CD4-positive, alpha-beta memory T cell (primary cell): ENCODE data around the gene GNAZ. TPM values are rescaled to one million over a fixed set of nuclear protein-coding genes. Genes with fewer than 3 reads are reported as not detected.

ENCODE experiments used
- CTCF ChIA-PET: fragments of 350-600 bp; sonication (Branson Sonifier 250); formaldehyde crosslinking; loops from one replicate; lab custom pipeline; 2021; ENCODE audit warnings: inconsistent platforms; ENCODE audit not compliant: partially characterized antibody; lab: Charles Lee
- POLR2A ChIA-PET: fragments of 350-600 bp; sonication (Branson Sonifier 250); formaldehyde crosslinking; loops from one replicate; lab custom pipeline; 2021; ENCODE audit not compliant: partially characterized antibody; lab: Charles Lee
- DNase-seq, 5 donors: peaks; one replicate each; pipeline versions ENCODE4 v3.0.0 to v3.0.0-alpha.2; 2020 to 2022; ENCODE audit warnings: mixed read lengths in 1 of 5
- H3K27ac ChIP-seq: one replicate; pipeline ENCODE4 v1.7.0; 2013; ENCODE audit warnings: low read depth, low read length
- H3K27me3 ChIP-seq: 2 replicates; pipeline ENCODE4 v1.7.0; 2013; ENCODE audit warnings: mild to moderate bottlenecking, low read length, moderate library complexity; ENCODE audit not compliant: insufficient read depth
- H3K36me3 ChIP-seq: 2 replicates; pipeline ENCODE4 v1.7.0; 2013; ENCODE audit warnings: mild to moderate bottlenecking, low read length, moderate library complexity; ENCODE audit not compliant: insufficient read depth
- H3K4me1 ChIP-seq: 2 replicates; pipeline ENCODE4 v1.7.0; 2013; ENCODE audit warnings: mild to moderate bottlenecking, low read length, moderate library complexity; ENCODE audit not compliant: insufficient read depth
- H3K4me3 ChIP-seq, 2 donors: one replicate each; pipeline ENCODE4 v1.7.0; 2013; ENCODE audit warnings: low read length in 2 of 2, mild to moderate bottlenecking in 1 of 2
- H3K9me3 ChIP-seq, 2 donors: one replicate each; pipeline ENCODE4 v1.7.0; 2013; ENCODE audit warnings: low read length in 2 of 2, control low read depth in 1 of 2; ENCODE audit not compliant: control insufficient read depth in 1 of 2
- H3K27ac Mint-ChIP-seq, 7 donors: one replicate each; pipeline ENCODE4 v1.8.0; 2020 to 2021; ENCODE audit warnings: mixed read lengths in 7 of 7, mild to moderate bottlenecking in 6 of 7, inconsistent platforms in 3 of 7, moderate library complexity in 3 of 7
- H3K27me3 Mint-ChIP-seq, 2 donors: one replicate each; pipeline ENCODE4 v1.8.0; 2020 to 2021; ENCODE audit warnings: mixed read lengths in 2 of 2
- H3K36me3 Mint-ChIP-seq, 2 donors: one replicate each; pipeline ENCODE4 v1.8.0; 2020 to 2021; ENCODE audit warnings: mixed read lengths in 2 of 2, inconsistent platforms in 1 of 2, mild to moderate bottlenecking in 1 of 2
- H3K4me1 Mint-ChIP-seq, 4 donors: one replicate each; pipeline ENCODE4 v1.8.0; 2020 to 2021; ENCODE audit warnings: mixed read lengths in 4 of 4, mild to moderate bottlenecking in 1 of 4
- H3K4me3 Mint-ChIP-seq, 8 donors: one replicate each; pipeline ENCODE4 v1.8.0; 2020 to 2021; ENCODE audit warnings: mixed read lengths in 8 of 8, mild to moderate bottlenecking in 7 of 8, moderate library complexity in 6 of 8, inconsistent platforms in 3 of 8
- H3K9me3 Mint-ChIP-seq, 8 donors: one replicate each; pipeline ENCODE4 v1.8.0; 2020 to 2021; ENCODE audit warnings: mixed read lengths in 8 of 8, mild to moderate bottlenecking in 5 of 8, inconsistent platforms in 3 of 8, moderate library complexity in 1 of 8
- intact Hi-C: fragments of 100-400 bp; cut with micrococcal nuclease; formaldehyde crosslinking; loops from one replicate; pipeline ENCODE4 v1.15.1; 2023
- polyA plus RNA-seq, 2 donors: library from polyadenylated mRNA; unstranded; fragments of 300-500 nt; fragmentation: Illumina TruSeq; gene quantifications; one replicate each; pipeline ENCODE4 v1.2.3, GENCODE V29; 2021
- total RNA-seq, 2 experiments: library from RNA; stranded (reverse); gene quantifications; one replicate each; pipeline ENCODE4 v1.2.3, GENCODE V29; 2021

Gene GNAZ
- total and polyA plus RNA-seq, 4 experiments from 2014 or later: 0.05 to 0.76 (median 0.36) TPM; not detected in 1

DNA sequence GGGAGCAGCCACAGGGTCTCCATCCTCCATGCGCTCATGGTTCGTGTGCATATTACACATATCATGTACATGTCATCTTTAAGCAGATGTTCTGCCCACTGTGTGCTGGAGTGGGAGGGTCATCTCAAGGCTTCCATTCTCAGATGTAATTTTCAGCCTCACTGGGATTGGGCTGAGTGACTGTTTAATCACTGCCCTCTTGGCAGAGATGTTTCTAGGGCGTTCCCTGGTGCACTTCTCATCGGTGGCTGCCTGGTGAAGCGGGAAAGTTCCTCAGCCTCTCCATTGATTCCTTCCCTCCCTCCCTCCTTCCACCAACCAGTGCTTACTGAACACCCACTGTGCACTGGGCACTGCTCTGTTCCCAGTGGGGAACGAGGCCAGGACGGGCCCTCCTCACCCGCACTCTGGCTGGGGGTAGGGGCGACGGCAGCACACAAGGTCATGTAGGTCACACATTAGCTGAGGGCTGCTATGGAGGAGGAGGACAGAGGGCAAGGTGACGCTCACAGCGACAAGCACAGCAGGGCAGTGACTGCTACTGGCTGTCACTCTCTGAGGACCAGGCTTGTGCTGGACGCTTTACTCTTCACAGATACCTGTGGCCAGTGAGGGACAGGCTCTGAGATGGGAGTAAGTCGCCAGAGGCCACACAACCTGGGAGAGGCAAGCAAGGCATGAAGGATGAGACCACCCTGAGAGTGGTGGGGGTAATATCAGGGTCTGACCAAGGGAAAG, 22.9 kb downstream of the GNAZ start:
- intact Hi-C loops: no loop called here
- Histone ChIP-seq H3K4me3 (no peak overlapping the region), H3K4me1 (peaks cover under 1% of the 10 kb centered on the region), H3K9me3 (no peaks in the 10 kb centered on the region), H3K27ac (no peak overlapping the region), H3K36me3 (no peaks in the 10 kb centered on the region), H3K27me3 (no peaks in the 10 kb centered on the region)
- Mint-ChIP-seq H3K4me1 (peaks cover 0 to 3% (median under 1%) of the 10 kb centered on the region in 4 donors), H3K27me3 (no peaks in the 10 kb centered on the region), H3K36me3 (no peaks in the 10 kb centered on the region), H3K9me3 (no peaks in the 10 kb centered on the region), H3K4me3 (no peak overlapping the region), H3K27ac (no peak overlapping the region)
- ChIA-PET POLR2A (no interaction called here), CTCF (no interaction called here)
- no peak for DNase-seq

DNA sequence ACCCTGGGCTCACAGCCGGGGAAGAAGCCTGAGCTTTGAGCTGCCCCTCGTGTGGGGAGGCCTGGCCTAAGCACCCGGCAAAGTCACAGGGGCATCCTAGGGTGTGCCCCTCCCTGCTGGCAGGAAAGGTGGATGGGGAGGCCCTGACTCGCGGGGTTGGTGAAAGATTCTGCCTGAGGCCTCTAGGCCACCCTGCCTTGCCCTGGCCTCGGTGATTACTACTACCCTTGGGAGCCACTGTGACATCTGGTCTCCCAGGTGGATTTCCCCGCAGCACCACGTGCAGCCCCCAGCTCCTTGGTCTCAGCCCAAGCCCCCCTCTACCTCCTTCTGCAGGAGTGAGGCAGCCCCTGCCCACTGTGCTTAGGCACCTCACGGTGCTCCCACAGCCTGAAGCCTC, 23.9 kb downstream of the GNAZ start:
- CTCF ChIA-PET: no interaction called here
- no peaks in the 10 kb centered on the region for H3K9me3 Mint-ChIP-seq
- no peak overlapping the region for H3K4me3 ChIP-seq
- H3K4me1 Mint-ChIP-seq: no peaks in the 10 kb centered on the region
- no peaks in the 10 kb centered on the region for H3K27me3 Mint-ChIP-seq
- H3K27me3 ChIP-seq: no peaks in the 10 kb centered on the region
- H3K9me3 ChIP-seq: no peaks in the 10 kb centered on the region
- H3K36me3 ChIP-seq: no peaks in the 10 kb centered on the region
- H3K4me1 ChIP-seq: no peaks in the 10 kb centered on the region
- H3K27ac ChIP-seq: no peak overlapping the region
- intact Hi-C loops: no loop called here
- DNase-seq: no peak
- no peak overlapping the region for H3K27ac Mint-ChIP-seq
- H3K4me3 Mint-ChIP-seq: no peak overlapping the region
- no peaks in the 10 kb centered on the region for H3K36me3 Mint-ChIP-seq
- POLR2A ChIA-PET: no interaction called here

DNA sequence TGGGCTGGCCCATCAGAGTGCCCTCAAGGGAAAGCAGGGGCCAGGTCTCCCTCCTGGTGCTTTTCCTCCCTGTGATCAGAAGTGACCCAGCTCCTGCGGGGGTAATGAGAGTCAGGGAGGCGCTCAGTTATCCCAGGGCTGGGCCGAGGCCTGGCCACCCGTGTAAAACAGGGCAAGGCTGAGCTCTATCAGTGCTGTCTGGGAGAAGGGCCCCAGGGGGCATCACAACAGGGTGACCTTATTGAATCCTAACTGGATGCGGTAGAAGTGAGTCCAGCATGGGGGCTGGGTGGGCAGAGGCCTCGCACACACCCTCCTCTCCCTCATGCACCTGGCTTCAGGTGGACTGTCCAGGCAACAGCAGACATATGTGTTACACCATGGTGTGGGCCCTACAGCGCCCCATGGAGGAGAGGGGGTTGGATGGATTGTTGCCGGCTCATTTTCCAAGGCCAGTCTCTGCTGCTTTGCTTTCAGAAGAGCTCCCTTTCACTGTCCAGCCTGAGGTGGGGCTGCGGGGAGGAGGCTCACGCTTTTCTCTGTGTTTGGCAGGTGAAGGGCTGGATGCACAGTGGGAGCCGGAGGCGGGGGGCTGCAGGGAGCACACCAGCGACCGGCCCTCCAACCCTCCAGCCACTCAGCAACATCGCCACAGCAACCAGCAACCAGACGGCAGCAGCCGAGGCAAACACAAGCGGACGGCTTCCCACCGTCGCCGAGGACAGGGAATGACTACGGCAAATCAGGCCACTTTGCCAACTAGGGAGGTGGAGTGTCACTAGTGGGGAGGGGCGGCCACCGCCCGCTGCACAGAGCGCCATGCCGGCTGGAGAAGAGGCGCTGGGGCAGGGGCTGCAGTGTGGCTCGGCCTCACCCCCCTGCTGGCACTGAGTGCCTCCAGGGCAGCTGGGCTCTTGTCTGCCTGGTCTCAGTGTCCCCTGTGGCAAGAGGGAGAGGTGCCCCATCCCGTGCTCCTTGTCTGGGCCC, 24.7 kb downstream of the GNAZ start:
- H3K36me3 ChIP-seq: no peaks in the 10 kb centered on the region
- H3K4me1 ChIP-seq: no peaks in the 10 kb centered on the region
- Mint-ChIP-seq H3K27ac (peak overlapping the region in 1 of 7 donors; percentile 22), H3K36me3 (no peaks in the 10 kb centered on the region), H3K4me3 (no peak overlapping the region), H3K9me3 (no peaks in the 10 kb centered on the region), H3K27me3 (no peaks in the 10 kb centered on the region), H3K4me1 (no peaks in the 10 kb centered on the region)
- ChIA-PET POLR2A (no interaction called here), CTCF (no interaction called here)
- no peaks in the 10 kb centered on the region for H3K9me3 ChIP-seq
- H3K27ac ChIP-seq: no peak overlapping the region
- H3K27me3 ChIP-seq: no peaks in the 10 kb centered on the region
- DNase-seq: no peak
- intact Hi-C loops: no loop called here
- H3K4me3 ChIP-seq: no peak overlapping the region

DNA sequence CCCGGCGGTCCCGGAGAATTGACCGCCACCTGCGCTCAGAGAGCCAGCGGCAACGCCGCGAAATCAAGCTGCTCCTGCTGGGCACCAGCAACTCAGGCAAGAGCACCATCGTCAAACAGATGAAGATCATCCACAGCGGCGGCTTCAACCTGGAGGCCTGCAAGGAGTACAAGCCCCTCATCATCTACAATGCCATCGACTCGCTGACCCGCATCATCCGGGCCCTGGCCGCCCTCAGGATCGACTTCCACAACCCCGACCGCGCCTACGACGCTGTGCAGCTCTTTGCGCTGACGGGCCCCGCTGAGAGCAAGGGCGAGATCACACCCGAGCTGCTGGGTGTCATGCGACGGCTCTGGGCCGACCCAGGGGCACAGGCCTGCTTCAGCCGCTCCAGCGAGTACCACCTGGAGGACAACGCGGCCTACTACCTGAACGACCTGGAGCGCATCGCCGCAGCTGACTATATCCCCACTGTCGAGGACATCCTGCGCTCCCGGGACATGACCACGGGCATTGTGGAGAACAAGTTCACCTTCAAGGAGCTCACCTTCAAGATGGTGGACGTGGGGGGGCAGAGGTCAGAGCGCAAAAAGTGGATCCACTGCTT, 25.5 kb downstream of the GNAZ start:
- intact Hi-C loops: no loop called here
- Mint-ChIP-seq H3K27ac (no peak overlapping the region), H3K27me3 (no peaks in the 10 kb centered on the region), H3K9me3 (no peaks in the 10 kb centered on the region), H3K4me1 (no peaks in the 10 kb centered on the region), H3K36me3 (no peaks in the 10 kb centered on the region), H3K4me3 (no peak overlapping the region)
- Histone ChIP-seq H3K36me3 (no peaks in the 10 kb centered on the region), H3K27me3 (no peaks in the 10 kb centered on the region), H3K4me3 (no peak overlapping the region), H3K4me1 (no peaks in the 10 kb centered on the region), H3K27ac (no peak overlapping the region), H3K9me3 (no peaks in the 10 kb centered on the region)
- no peak for DNase-seq
- ChIA-PET CTCF (interaction anchor here (1.4 kb wide), 1 partner anchor 32 kb away, joined by 3 read pairs; no protein-coding TSS in a partner anchor), POLR2A (no interaction called here)

DNA sequence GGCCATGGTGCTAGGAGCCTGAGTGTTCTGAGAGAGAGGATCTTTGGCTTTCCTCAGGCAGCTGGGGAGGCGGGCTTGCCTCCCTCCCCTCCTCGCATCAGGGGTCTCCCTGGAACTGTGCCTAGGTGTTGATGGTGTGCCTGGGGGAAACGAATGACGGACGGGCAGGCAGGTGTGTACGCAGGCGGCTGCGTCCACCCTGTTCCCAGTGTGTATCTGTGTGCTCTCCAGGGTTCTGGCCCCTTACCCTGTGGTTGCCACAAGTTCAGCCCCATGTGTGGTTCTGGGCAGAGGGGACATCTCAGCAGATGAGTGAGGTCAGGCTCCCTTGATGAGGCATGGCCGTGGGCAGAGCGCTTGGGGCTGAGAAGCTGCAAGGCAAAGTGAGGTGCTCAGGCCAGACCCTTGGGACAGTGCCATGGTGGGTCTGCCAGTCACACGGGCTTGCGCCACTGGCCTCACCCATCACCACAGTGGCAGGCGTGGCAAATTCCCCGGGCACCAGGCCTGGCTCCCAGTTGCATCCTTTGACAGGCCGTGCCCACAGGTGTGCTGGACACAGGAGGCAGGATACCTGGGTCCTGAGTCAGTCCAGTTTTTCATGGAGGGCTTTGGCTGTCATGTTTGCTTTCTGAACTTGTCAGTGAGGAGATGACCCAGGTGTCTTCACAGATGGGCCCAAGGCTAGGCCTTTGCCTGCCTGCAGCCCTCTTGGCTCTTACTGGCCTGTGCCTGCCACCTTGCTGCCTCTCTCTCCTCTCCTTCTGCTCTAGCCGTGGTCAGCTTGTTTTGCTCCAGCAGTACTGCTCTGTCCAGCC, 27.3 kb downstream of the GNAZ start:
- H3K9me3 ChIP-seq: no peaks in the 10 kb centered on the region
- no peak for DNase-seq
- Mint-ChIP-seq H3K4me1 (no peaks in the 10 kb centered on the region), H3K27ac (no peak overlapping the region), H3K27me3 (no peaks in the 10 kb centered on the region), H3K9me3 (no peaks in the 10 kb centered on the region), H3K4me3 (no peak overlapping the region), H3K36me3 (no peaks in the 10 kb centered on the region)
- POLR2A ChIA-PET: no interaction called here
- CTCF ChIA-PET: no interaction called here
- H3K4me1 ChIP-seq: no peaks in the 10 kb centered on the region
- intact Hi-C loops: no loop called here
- H3K27me3 ChIP-seq: no peaks in the 10 kb centered on the region
- H3K36me3 ChIP-seq: no peaks in the 10 kb centered on the region
- no peak overlapping the region for H3K4me3 ChIP-seq
- H3K27ac ChIP-seq: no peak overlapping the region

DNA sequence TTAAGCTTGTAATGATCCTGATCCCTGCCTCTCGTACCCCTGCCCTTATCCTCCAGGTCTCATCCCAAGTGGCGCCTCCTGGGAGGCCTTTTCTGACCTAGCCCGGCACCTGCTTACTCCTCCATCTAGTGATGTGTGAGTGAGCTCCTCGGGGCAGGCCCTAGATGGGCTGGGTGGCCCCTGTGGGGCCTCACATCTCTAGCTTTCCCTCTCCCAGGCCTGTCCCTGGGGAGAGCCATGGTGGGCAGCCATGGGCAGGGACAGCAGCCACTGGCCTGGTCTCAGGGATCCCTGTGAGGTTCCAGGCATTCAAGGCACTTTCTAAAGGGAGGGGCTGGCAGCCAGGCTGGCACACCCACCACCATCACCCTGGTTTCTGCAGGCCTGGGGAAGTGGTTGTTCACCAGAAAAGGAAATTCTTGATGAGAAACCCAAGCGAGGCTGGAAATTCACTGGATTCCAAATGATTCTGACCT, 27.9 kb downstream of the GNAZ start:
- H3K9me3 ChIP-seq: no peaks in the 10 kb centered on the region
- H3K27me3 ChIP-seq: no peaks in the 10 kb centered on the region
- no peaks in the 10 kb centered on the region for H3K27me3 Mint-ChIP-seq
- H3K36me3 Mint-ChIP-seq: no peaks in the 10 kb centered on the region
- no peaks in the 10 kb centered on the region for H3K36me3 ChIP-seq
- no peak overlapping the region for H3K27ac ChIP-seq
- no peak overlapping the region for H3K4me3 ChIP-seq
- no peak overlapping the region for H3K4me3 Mint-ChIP-seq
- H3K4me1 ChIP-seq: no peaks in the 10 kb centered on the region
- POLR2A ChIA-PET: no interaction called here
- no peak overlapping the region for H3K27ac Mint-ChIP-seq
- CTCF ChIA-PET: no interaction called here
- intact Hi-C loops: no loop called here
- H3K9me3 Mint-ChIP-seq: no peaks in the 10 kb centered on the region
- H3K4me1 Mint-ChIP-seq: no peaks in the 10 kb centered on the region
- DNase-seq: no peak
